AG09319 (cell line): ENCODE data around the gene TRIML1.

Source experiments
- DNase-seq: peaks from one replicate; pipeline ENCODE4 v3.0.0-alpha.2; 2010; ENCODE audit warnings: low read depth; ENCODE audit errors: extremely low read depth
- CTCF ChIP-seq: IDR thresholded peaks from 2 replicates; pipeline ENCODE4 v1.5.1; 2011; ENCODE audit warnings: low read depth, mild to moderate bottlenecking, inconsistent platforms, low read length, moderate library complexity

TRIML1 gene

DNA sequence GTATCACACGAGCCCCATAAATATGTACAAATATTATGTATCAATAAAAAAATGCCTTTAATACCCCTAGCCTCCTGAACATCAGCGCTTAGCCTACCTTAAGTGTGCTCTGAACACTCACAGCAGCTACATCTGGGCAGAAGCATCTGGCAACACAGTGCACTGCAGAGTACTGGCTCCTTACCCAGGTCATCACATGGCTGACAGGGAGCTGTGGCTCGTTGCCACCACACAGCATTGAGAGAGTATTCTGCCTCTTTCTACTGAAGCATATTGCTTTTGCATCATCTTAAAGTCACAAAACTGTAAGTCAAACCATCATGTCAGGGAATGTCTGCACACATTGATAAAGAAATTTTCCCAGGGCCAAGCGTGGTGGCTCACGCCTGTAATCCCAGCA lies 55.2 kb downstream of the TRIML1 start:
- TF ChIP-seq CTCF: no peak
- DNase-seq: no peak

DNA sequence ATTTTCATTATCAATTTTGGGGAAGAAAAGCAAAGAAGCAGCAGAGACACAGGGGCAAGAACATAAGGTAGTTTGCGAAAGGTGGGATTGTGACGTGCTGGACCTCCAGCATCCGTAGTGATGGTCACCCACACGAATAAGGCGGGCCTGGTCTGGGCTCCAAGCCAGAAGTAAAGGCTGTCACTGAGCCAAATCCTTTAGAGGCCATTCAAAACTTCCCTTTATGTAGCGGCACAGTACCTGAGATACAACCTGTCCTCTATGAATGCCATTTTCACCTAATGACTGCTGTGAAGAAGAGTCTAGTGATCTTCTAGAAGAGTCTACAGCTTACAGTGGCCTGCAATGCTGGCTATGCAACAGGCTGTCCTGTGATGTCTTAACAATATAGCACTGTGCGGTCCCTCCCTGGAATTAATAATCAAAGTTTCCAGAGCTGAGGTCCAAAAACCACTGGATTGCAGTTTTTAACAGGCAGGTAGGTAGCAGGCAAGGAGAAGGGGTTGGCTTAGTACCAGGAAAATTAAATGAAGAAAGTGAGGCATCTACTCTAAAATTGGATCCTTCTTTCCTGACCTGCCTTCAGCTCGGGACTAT lies 56.2 kb downstream of the TRIML1 start:
- no peak for DNase-seq
- TF ChIP-seq CTCF: no peak

DNA sequence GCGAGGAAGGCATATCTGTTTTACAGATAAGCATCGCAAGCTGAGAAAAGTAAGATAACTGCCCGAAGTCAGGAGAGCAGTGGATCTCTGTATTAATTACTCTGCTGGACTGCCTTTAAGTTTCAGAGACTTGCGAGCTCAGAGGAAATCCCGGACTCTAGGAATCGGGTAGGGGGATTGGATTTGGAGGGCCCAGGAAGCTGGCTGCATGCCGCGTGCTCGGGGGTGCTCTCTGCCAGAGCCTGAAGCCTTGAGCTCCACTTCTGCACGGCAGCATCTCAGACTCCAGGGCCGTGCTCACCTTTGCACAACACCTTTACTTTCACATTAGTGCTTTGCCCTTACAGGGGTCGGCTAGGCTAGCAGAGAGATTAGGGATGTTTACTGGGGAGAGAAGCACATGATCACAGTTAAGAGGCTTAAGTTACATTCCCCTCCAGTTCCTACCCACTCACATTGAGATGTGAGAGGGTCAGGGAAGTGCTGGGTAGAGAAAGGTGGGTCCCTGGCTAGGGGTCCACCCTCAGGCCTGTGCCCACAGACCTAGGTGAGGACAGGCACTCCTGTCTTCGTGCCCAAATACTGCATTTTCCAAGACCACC lies 57.0 kb downstream of the TRIML1 start:
- DNase-seq: no peak
- TF ChIP-seq CTCF: no peak
